ENCODE measurements around the gene CELF5.
"Not testable (repeated sequence)": the region's sequence is repeated elsewhere in the genome, so short reads cannot be mapped to it uniquely, and the experiment has no call there.

The CELF5 gene

DNA sequence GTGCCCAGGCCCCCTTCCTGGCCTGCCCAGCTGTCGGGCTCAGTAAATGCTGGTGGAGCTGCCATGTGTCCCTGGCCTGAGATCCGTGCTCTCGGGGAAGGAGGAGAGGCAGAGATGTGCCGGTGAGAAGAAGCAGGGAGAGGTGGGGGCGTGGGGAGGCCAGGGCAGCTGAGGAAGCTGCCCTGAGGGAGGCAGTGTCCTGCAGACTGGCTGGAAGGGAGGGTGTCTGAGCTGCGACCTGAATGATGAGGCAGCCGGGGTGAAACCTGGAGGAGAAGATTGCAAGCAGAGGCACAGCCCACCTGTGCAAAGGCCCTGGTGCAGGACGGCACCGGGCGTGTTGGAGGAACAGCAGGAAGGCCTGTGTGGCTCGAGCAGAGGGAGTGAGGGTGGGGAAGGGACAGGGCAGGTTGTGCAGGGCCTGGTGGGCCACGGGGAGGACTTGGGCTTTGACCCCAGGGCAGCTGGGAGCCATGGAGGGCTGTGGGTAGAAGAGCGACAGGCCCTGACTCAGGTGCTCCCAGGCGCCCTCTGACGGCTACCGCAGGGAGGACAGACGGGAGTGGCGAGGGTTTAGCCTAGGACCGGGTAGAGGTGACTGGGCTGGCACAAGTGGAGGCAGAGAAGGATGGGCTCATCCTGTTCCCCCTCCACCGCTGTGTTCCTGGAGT is 14.0 kb upstream of the CELF5 start:
- H3K27me3 Mint-ChIP-seq = no peaks in the 10 kb centered on the region
- H3K4me3 Mint-ChIP-seq = no peak overlapping the region
- H3K4me1 Mint-ChIP-seq = no peaks in the 10 kb centered on the region
- DNase-seq (peak; percentile 84), ATAC-seq (peak; percentile 85)
- H3K36me3 Mint-ChIP-seq (ENCODE audit: low read depth) = peaks cover 2% of the 10 kb centered on the region
- H3K9me3 Mint-ChIP-seq = no peaks in the 10 kb centered on the region
- H3K27ac Mint-ChIP-seq = no peak overlapping the region

DNA sequence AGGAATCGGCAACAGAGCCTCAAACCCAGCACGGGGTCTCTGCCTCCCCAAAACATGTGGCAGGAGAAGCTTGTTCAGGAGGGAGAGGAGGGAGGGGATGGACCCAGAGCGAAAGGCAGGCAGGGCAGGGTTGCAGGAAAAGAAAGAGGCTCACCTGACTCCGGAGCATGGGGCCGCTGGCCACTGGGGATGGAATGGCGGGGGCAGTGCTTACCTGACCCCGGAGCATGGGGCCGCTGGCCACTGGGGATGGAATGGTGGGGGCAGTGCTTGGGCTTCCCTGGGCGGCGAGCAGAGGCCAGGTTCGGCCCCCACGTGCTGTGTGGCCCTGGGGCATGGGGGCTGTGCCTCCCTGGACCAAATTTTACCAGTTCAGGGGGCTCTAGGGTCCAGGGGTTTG is 13.3 kb upstream of the CELF5 start:
- DNase-seq = no peak
- no peak for ATAC-seq
- Mint-ChIP-seq H3K36me3 (ENCODE audit: low read depth) (peaks cover 2% of the 10 kb centered on the region), H3K27ac (no peak overlapping the region), H3K4me3 (no peak overlapping the region), H3K4me1 (no peaks in the 10 kb centered on the region), H3K27me3 (no peaks in the 10 kb centered on the region), H3K9me3 (no peaks in the 10 kb centered on the region)

DNA sequence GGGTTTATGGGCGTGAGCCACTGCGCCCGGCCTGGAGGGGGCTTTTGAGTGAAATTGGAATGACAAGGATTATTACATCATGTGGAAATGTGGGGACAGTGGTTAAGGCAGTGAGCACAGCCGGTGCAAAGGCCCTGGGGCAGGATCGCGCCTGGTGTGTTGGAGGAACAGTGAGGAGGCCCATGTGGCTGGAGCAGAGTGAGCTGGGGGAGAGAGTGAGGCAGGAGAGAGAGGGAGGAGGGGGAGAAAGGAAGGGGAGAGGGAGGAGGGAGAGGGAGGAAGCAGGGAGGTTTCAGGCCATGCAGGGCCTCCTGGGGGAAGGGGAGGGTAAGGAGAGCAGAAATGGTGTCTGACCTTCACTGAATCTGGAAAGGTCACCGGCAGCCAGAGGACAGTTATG is 11.3 kb upstream of the CELF5 start:
- H3K27me3 Mint-ChIP-seq = no peaks in the 10 kb centered on the region
- no peak for DNase-seq
- no peaks in the 10 kb centered on the region for H3K36me3 Mint-ChIP-seq (ENCODE audit: low read depth)
- no peaks in the 10 kb centered on the region for H3K9me3 Mint-ChIP-seq
- no peak overlapping the region for H3K27ac Mint-ChIP-seq
- H3K4me3 Mint-ChIP-seq = no peak overlapping the region
- no peak for ATAC-seq
- H3K4me1 Mint-ChIP-seq = no peaks in the 10 kb centered on the region

DNA sequence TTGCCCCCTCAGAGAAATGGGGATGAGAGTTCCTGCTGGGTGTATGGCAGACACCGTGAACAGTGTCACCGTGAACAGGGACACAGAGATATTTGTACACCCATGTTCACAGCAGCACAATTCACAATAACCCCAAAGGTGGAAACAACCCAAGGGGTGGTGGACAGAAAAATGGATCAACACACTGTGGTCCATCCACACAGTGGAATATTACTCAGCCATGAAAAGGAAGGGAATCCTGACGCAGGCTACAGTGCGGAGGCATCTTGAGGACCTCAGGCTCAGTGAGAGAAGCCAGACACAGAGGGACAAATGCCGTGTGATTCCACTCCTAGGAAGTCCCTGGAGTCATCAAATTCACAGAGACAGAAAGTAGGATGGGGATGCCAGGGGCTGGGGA is 7.6 kb upstream of the CELF5 start:
- H3K4me3 Mint-ChIP-seq = no peak overlapping the region
- no peak for DNase-seq
- H3K4me1 Mint-ChIP-seq = no peaks in the 10 kb centered on the region
- no peaks in the 10 kb centered on the region for H3K27me3 Mint-ChIP-seq
- no peaks in the 10 kb centered on the region for H3K36me3 Mint-ChIP-seq (ENCODE audit: low read depth)
- H3K27ac Mint-ChIP-seq = no peak overlapping the region
- ATAC-seq = no peak
- H3K9me3 Mint-ChIP-seq = no peaks in the 10 kb centered on the region

- Mint-ChIP-seq H3K4me1 (no peaks in the 10 kb centered on the region), H3K27ac (no peak overlapping the region), H3K27me3 (peaks cover 5% of the 10 kb centered on the region), H3K9me3 (no peaks in the 10 kb centered on the region), H3K36me3 (ENCODE audit: low read depth) (no peaks in the 10 kb centered on the region), H3K4me3 (no peak overlapping the region)
- ATAC-seq = no peak
- no peak for DNase-seq
Measured at GRCh38 chr19:3220576-3220975, 3.9 kb upstream of the CELF5 start.

DNA sequence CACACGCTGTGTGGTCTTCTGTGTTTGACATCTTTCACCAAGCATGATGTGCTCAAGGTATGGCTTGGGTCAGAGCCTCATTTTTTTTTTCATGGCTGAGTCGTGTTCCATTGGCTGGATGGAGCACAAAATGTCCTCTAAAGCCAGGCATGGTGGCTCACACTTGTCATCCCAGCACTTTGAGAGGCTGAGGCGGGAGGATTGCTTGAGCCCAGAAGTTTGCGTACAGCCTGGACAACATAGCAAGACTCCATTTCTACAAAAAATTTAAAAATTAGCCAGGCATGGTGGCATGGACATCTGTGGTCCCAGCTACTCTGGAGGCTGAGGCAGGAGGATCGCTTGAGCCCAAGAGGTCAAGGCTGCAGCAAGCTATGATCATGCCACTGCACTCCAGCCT is 2.9 kb upstream of the CELF5 start:
- ATAC-seq; H3K9me3 Mint-ChIP-seq; H3K4me1 Mint-ChIP-seq; H3K27ac Mint-ChIP-seq; DNase-seq; H3K4me3 Mint-ChIP-seq; H3K36me3 Mint-ChIP-seq (ENCODE audit: low read depth): not testable (repeated sequence)
- peaks cover 12% of the 10 kb centered on the region for H3K27me3 Mint-ChIP-seq

GRCh38 chr19:3222709-3223108 is 1.8 kb upstream of the CELF5 start:
- Mint-ChIP-seq H3K4me1 (no peaks in the 10 kb centered on the region), H3K9me3 (no peaks in the 10 kb centered on the region), H3K4me3 (no peak overlapping the region), H3K27ac (no peak overlapping the region), H3K27me3 (peaks cover 19% of the 10 kb centered on the region), H3K36me3 (ENCODE audit: low read depth) (no peaks in the 10 kb centered on the region)
- ATAC-seq = no peak
- no peak for DNase-seq

GRCh38 chr19:3225169-3225485 is 666 bp downstream of the CELF5 start:
- Mint-ChIP-seq H3K27ac (no peak overlapping the region), H3K9me3 (no peaks in the 10 kb centered on the region), H3K4me1 (peaks cover 1% of the 10 kb centered on the region), H3K36me3 (ENCODE audit: low read depth) (no peaks in the 10 kb centered on the region), H3K4me3 (no peak overlapping the region), H3K27me3 (peaks cover 26% of the 10 kb centered on the region)
- ATAC-seq (no peak), DNase-seq (no peak)

DNA sequence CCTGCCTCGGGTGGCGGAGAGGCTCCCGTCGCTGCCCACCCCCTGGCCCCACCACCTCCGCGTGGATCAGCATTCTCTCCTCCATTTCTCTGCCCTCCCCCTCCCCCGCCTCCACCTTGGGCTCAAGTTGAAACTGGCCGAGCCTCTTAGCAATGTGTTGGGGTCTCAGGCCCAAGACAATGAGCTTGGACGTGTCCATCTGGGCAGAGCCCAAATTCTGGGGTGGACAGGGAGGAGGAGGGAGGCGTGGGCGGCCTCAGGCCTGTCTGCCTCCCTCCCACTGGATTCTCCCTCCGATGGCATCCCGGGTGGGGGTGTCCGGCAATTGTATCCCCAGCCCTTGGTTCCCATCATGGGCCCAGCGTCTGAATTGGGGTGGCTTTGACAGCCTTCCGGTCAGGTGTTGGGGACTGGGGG is 1.2 kb downstream of the CELF5 start:
- Mint-ChIP-seq H3K4me3 (no peak overlapping the region), H3K4me1 (peaks cover 1% of the 10 kb centered on the region)
- no peak for DNase-seq

DNA sequence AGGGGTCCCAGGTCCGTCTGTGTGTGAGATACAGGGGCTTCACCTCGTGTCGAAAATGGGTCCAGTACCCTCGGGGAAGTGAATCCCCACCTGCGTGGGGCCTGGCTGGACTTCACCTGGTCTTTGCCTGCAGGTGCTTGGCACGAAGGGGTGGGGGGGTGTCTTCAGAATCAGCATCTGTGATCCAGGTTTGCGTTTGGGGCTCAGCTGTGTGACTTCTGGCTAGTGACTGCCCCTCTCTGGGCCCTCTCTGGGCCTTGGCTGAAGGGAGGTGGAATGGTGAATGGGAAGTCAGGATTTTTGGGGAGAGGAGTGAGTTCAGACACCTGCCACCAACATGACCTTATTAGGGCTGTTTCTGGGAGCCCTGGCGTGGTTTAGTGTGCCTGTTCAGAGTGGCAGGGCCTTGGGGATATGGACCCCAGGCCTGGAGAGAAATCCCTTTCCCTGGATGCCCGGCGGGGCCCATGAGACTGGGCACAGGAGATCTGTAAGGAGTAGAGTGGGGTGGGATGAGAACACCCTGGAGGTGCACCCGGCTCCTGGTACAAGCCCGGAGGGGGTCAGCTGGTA is 2.7 kb downstream of the CELF5 start:
- Mint-ChIP-seq H3K9me3 (no peaks in the 10 kb centered on the region), H3K27me3 (peaks cover 28% of the 10 kb centered on the region), H3K27ac (no peak overlapping the region), H3K36me3 (ENCODE audit: low read depth) (no peaks in the 10 kb centered on the region), H3K4me1 (peaks cover 1% of the 10 kb centered on the region), H3K4me3 (no peak overlapping the region)
- DNase-seq (no peak), ATAC-seq (no peak)

More for the DNA sequence above, 1.2 kb downstream of the CELF5 start:
- Mint-ChIP-seq H3K36me3 (ENCODE audit: low read depth) (no peaks in the 10 kb centered on the region), H3K9me3 (no peaks in the 10 kb centered on the region), H3K27me3 (peaks cover 26% of the 10 kb centered on the region), H3K27ac (no peak overlapping the region)
- no peak for ATAC-seq

- Mint-ChIP-seq H3K27me3 (peaks cover 30% of the 10 kb centered on the region), H3K9me3 (no peaks in the 10 kb centered on the region), H3K36me3 (ENCODE audit: low read depth) (no peaks in the 10 kb centered on the region), H3K4me1 (peaks cover 1% of the 10 kb centered on the region), H3K4me3 (no peak overlapping the region), H3K27ac (no peak overlapping the region)
- ATAC-seq (no peak), DNase-seq (no peak)
Measured at GRCh38 chr19:3229346-3229743, 4.9 kb downstream of the CELF5 start.

DNA sequence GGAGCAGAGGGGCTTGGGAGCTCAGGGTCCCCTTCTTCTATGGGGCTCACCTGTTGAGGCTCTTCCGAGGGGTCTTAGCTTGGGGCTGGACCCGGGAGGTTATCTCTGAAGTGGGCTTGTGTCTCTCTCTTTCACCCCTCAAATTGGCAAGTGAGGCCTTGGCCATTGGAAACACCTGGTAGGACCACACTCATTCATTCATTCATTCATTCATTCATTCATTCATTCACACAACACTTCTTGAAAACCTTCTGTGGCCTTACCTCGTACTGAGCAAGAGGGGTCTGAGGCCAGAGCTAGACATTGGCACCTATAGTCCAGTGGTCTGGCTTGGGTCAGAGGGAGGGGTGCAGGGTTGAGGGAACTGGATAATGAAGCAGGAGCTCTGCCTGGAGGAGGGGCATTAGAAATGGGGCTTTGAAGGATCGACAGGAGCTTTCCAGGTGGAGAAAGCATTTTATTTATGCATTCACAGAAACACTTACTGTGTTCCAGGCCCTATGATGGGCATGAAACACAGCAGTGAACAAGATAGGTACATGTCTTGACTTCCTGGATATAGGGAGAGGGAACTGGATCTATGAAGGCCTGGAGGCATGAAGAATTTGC is 5.5 kb downstream of the CELF5 start:
- Mint-ChIP-seq H3K27ac (no peak overlapping the region), H3K9me3 (no peaks in the 10 kb centered on the region), H3K4me3 (no peak overlapping the region)

DNA sequence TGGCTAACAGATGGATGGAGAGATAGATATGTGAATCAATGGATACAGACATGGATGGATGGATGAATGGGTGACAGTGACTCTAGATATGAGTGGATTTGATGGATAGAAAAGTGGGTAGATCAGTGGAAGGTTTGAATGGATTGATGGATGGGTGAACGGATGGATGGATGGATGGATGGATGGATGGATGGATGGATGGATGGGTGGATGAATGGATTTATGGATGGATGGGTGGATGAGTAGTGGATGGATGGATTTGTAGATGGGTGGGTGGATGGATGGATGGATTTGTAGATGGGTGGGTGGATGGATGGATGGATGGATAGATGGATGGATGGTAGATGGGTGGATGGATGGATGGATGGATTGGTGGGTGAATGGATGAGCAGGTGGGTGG is 6.8 kb downstream of the CELF5 start:
- Mint-ChIP-seq H3K27ac (no peak overlapping the region), H3K4me1 (peaks cover 1% of the 10 kb centered on the region), H3K27me3 (peaks cover 33% of the 10 kb centered on the region), H3K36me3 (ENCODE audit: low read depth) (no peaks in the 10 kb centered on the region), H3K4me3 (no peak overlapping the region), H3K9me3 (no peaks in the 10 kb centered on the region)
- DNase-seq = no peak
- ATAC-seq = no peak

More for the DNA sequence above, 5.5 kb downstream of the CELF5 start:
- H3K27me3 Mint-ChIP-seq = peaks cover 34% of the 10 kb centered on the region
- H3K36me3 Mint-ChIP-seq (ENCODE audit: low read depth) = no peaks in the 10 kb centered on the region
- DNase-seq (no peak), ATAC-seq (no peak)
- H3K4me1 Mint-ChIP-seq = peaks cover 1% of the 10 kb centered on the region

DNA sequence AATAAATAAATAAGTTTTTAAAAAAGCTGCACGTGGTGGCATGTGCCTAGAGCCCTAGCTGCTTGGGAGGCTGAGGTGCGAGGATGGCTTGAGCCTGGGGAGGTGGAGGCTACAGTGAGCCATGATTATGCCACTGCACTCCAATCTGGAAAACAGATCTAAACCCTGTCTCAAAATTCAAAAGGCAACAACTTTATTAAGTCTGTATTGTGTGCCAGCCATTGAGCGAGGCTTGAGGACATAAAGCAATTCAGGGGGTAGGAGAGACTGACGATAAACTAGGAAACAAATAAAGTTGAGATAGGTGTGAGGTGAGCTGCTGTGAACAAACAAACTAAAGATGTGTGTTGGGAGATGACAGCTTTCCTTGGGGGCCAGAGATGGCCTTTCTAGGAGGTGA is 8.7 kb downstream of the CELF5 start:
- no peak for DNase-seq
- Mint-ChIP-seq H3K27me3 (peaks cover 19% of the 10 kb centered on the region), H3K4me3 (no peak overlapping the region), H3K27ac (no peak overlapping the region), H3K36me3 (ENCODE audit: low read depth) (no peaks in the 10 kb centered on the region), H3K4me1 (no peaks in the 10 kb centered on the region), H3K9me3 (no peaks in the 10 kb centered on the region)
- ATAC-seq = no peak

- no peak overlapping the region for H3K27ac Mint-ChIP-seq
- H3K4me1 Mint-ChIP-seq = no peaks in the 10 kb centered on the region
- peaks cover 18% of the 10 kb centered on the region for H3K27me3 Mint-ChIP-seq
- no peaks in the 10 kb centered on the region for H3K9me3 Mint-ChIP-seq
- H3K4me3 Mint-ChIP-seq = no peak overlapping the region
- no peaks in the 10 kb centered on the region for H3K36me3 Mint-ChIP-seq (ENCODE audit: low read depth)
- ATAC-seq = no peak
- DNase-seq = no peak
Measured at GRCh38 chr19:3233831-3234230, 9.4 kb downstream of the CELF5 start.

Data from activated naive CD8-positive, alpha-beta T cell treated with anti-CD3 and anti-CD28 coated beads, Interleukin-2, amount 50 U/mL, for 24 hours (primary cell).